ENCODE measurements around the gene CD86.
"Not testable (repeated sequence)": the region's sequence is repeated elsewhere in the genome, so short reads cannot be mapped to it uniquely, and the experiment has no call there.

CD86 gene

DNA sequence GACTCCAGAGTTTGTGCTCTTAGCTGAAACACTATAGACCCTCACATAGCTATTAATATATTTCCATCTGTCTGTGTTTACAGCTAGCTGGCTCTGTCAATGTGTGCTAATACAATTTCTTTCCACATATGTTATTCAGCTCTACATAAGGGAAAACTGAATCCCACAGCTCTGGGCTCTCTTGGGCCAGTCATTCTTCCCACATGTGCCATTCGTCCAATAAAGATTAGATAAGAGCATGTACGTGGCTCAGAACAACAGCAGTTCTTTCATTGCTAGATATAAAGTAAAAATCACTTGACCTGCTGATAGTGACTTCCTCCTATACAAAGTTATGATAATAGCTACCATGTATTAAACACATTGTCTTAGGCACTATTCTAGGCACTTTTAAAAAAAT is 30.4 kb upstream of the CD86 start:
- no peak overlapping the region for H3K4me3 ChIP-seq (ENCODE audit: low read depth, low read length)
- TF ChIP-seq CTCF (IDR thresholded peaks at IDR 0.05; ENCODE audit: low read depth, low read length, missing control alignments) = no peak
- DNase-seq (ENCODE audit: low read depth) = no peak
- in situ Hi-C loops (cut with HindIII; ENCODE audit: low sequenced_read_pairs) = no loop called here

DNA sequence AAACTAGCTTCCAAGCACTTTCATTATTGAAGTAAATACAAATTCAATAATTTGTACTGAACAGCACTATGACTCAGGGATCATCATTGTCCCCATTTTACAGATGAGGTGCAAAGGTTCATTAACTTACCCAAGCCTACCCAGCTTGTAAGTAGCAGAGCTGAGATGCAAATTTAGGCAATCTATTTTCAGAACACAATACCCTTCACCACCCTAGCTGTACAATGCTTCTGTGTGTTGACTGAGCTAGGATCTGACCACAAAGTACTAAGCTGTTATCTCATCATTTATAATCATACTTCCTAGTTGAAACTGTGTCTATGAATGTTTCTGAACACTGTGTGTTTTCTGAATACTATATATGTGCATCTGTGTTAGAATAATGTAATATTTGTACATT is 29.9 kb upstream of the CD86 start:
- DNase-seq (ENCODE audit: low read depth) = no peak
- in situ Hi-C loops (cut with HindIII; ENCODE audit: low sequenced_read_pairs) = no loop called here
- no peak for TF ChIP-seq CTCF (IDR thresholded peaks at IDR 0.05; ENCODE audit: low read depth, low read length, missing control alignments)

DNA sequence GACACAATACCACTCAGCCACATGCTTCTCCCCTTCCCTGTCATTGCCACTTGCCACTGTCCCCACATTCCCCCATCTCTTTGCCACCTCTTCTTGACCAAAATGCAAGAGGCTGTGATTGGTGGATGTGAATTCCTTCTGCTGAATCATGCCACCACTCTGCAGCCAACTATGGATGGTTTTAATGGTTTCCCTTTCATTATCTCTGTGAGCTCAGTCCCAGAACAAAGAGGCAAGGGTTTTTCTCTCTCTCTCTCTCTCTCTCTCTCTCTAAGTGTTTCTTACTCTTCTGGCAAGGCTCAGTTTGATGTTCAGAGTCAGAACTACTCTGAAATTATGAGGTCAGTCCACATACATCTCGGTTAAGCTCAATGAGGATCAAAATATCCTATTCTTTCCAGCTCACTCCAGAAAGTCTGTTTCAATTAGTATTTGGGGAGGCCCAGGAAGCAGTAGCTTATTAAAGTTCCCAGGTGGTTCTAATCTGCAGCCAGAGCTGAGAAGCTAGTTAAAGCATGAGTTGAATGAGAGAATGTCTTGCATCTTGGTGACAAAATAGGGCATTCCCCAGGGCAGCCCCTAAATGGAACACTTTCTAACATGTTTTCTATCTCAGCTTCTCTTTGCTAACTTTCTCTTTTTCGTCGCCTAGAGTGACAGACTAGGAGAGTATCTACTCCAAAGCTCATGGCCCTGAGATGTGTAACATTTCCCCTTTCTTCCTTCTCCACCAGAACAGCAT is 24.6 kb upstream of the CD86 start:
- in situ Hi-C loops (cut with HindIII; ENCODE audit: low sequenced_read_pairs) = no loop called here
- no peak overlapping the region for H3K4me3 ChIP-seq (ENCODE audit: low read depth, low read length)
- no peak for TF ChIP-seq CTCF (IDR thresholded peaks at IDR 0.05; ENCODE audit: low read depth, low read length, missing control alignments)
- DNase-seq (ENCODE audit: low read depth) = no peak

More for the DNA sequence above, 29.9 kb upstream of the CD86 start:
- no peak overlapping the region for H3K4me3 ChIP-seq (ENCODE audit: low read depth, low read length)

DNA sequence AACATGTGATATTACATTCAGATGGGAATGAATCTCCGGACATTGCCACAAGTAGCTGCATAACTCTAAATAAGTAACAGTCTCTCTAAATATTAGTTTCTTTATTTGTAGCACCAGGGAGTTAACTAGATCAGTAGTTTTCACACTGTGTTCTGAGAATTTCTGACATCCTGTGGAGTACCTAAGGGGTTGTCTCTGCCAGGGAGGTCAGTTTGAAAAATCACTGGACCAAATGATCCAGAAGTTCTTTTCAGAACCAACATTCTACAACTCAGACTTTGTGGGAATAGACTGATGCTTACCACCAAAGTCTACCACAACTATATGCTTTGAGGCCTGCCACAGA is 24.1 kb upstream of the CD86 start:
- no peak for TF ChIP-seq CTCF (IDR thresholded peaks at IDR 0.05; ENCODE audit: low read depth, low read length, missing control alignments)
- no peak overlapping the region for H3K4me3 ChIP-seq (ENCODE audit: low read depth, low read length)
- DNase-seq (ENCODE audit: low read depth) = no peak
- in situ Hi-C loops (cut with HindIII; ENCODE audit: low sequenced_read_pairs) = no loop called here

DNA sequence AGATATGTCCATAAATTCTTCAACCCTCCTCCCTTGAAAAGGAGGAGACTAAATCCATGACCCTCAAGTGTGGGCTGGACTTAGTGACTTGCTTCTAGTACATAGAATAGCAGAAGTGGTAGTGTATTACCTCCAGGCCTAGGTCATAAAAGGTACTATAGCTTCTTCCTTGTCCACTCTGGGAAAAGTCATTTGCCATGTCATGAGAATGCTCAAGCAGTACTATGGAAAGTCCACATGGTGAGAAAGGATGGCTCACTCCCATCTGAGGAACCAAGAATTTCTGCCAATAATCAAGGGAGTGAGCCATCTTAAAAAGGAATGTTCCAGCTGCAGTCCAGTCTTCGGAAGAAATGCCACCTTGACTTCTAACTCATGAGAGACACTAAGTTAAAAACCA is 22.6 kb upstream of the CD86 start:
- no peak for DNase-seq (ENCODE audit: low read depth)
- H3K4me3 ChIP-seq (ENCODE audit: low read depth, low read length) = no peak overlapping the region
- in situ Hi-C loops (cut with HindIII; ENCODE audit: low sequenced_read_pairs) = no loop called here
- no peak for TF ChIP-seq CTCF (IDR thresholded peaks at IDR 0.05; ENCODE audit: low read depth, low read length, missing control alignments)

DNA sequence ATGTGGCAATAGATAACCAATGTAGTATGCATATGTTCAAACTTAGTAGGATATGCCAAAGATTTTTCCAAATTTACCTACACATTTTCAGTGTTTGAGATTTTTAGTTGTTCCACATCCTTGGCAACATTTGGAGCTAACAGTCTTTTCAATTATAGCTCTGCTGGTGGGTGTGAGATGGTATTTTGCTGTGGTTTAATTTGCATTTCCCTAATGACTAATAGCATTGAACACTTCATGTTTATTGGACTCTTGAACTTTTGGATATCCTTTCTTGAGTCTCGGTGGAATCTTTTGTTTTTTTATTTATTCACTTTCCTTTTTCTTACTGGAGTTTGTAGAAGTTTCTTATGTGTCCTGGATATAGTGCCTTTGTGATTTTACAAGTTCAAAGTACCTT is 22.1 kb upstream of the CD86 start:
- in situ Hi-C loops (cut with HindIII; ENCODE audit: low sequenced_read_pairs) = no loop called here
- H3K4me3 ChIP-seq (ENCODE audit: low read depth, low read length) = no peak overlapping the region
- no peak for TF ChIP-seq CTCF (IDR thresholded peaks at IDR 0.05; ENCODE audit: low read depth, low read length, missing control alignments)
- DNase-seq (ENCODE audit: low read depth) = no peak

DNA sequence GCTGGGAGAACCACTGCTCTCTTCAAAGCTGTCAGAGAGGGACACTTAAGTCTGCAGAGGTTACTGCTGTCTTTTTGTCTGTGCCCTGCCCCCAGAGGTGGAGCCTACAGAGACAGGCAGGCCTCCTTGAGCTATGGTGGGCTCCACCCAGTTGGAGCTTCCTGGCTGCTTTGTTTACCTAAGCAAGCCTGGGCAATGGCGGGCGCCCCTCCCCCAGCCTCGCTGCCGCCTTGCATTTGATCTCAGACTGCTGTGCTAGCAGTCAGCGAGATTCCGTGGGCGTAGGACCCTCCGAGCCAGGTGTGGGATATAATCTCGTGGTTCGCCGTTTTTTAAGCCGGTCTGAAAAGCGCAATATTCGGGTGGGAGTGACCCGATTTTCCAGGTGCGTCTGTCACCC is 7.9 kb upstream of the CD86 start:
- in situ Hi-C loops (cut with HindIII; ENCODE audit: low sequenced_read_pairs); H3K4me3 ChIP-seq (ENCODE audit: low read depth, low read length); DNase-seq (ENCODE audit: low read depth): not testable (repeated sequence)

GRCh38 chr3:122047773-122048172 is 7.4 kb upstream of the CD86 start:
- in situ Hi-C loops (cut with HindIII; ENCODE audit: low sequenced_read_pairs); DNase-seq (ENCODE audit: low read depth); H3K4me3 ChIP-seq (ENCODE audit: low read depth, low read length): not testable (repeated sequence)

All from astrocyte of the cerebellum (primary cell).